Left colon (tissue), 2 donors: ENCODE results near the gene SMARCD3. TPM values are rescaled to one million over a fixed set of nuclear protein-coding genes. Genes with fewer than 3 reads are reported as not detected.

ENCODE experiments used
- ATAC-seq: fragments of 200-7000 bp; cut with Tn5 transposase; one replicate; pipeline ENCODE4 v1.9.1; 2020; ENCODE audit warnings: mild to moderate bottlenecking, moderate library complexity
- DNase-seq, 2 donors: peaks; one replicate each; pipeline ENCODE4 v3.0.0-alpha.2; 2020
- intact Hi-C, 2 donors: fragments of 100-400 bp; cut with DNase I in 1 of 2; cut with micrococcal nuclease in 1 of 2; formaldehyde crosslinking; loops; one replicate each; pipeline versions ENCODE4 v1.11.2 to v1.14.0; 2022; cut with DNase I, micrococcal nuclease
- total RNA-seq, 2 donors: library from RNA; stranded (reverse); fragmentation: NEBNext Ultra II Directional; extraction: Animal tissue kit (Norgen Biotek cat#: 25700); gene quantifications; one replicate each; pipeline ENCODE4 v1.2.1, GENCODE V29; 2021
- donor health status: DM: no; HTN: no; CAD: no.
- donor health status: DM: yes; HTN: yes; CAD: no.

Gene SMARCD3
- total RNA-seq, 2 donors from 2014 or later = 4.3 to 9.8 TPM

GRCh38 chr7:151242159-151243044 lies 6.1 kb downstream of the SMARCD3 start:
- no peak for ATAC-seq
- intact Hi-C loops = loop anchor here in 1 of 2 donors (10.0 kb wide), 1 partner anchor 62 kb away; no protein-coding TSS in a partner anchor
- DNase-seq = no peak

GRCh38 chr7:151241755-151242096 lies 6.8 kb downstream of the SMARCD3 start:
- no peak for ATAC-seq
- intact Hi-C loops = loop anchor here in 1 of 2 donors (10.0 kb wide), 1 partner anchor 63 kb away; no protein-coding TSS in a partner anchor
- no peak for DNase-seq

- intact Hi-C loops = loop anchor here in 1 of 2 donors (10.0 kb wide), 1 partner anchor 64 kb away; no protein-coding TSS in a partner anchor
- ATAC-seq = no peak
- no peak for DNase-seq
Measured at GRCh38 chr7:151240942-151241754, 7.3 kb downstream of the SMARCD3 start.

- intact Hi-C loops = loop anchor here in 1 of 2 donors (10.0 kb wide), 1 partner anchor 64 kb away; no protein-coding TSS in a partner anchor
- ATAC-seq (no peak), DNase-seq (no peak)
Measured at GRCh38 chr7:151240536-151240935, 8.0 kb downstream of the SMARCD3 start.

DNA sequence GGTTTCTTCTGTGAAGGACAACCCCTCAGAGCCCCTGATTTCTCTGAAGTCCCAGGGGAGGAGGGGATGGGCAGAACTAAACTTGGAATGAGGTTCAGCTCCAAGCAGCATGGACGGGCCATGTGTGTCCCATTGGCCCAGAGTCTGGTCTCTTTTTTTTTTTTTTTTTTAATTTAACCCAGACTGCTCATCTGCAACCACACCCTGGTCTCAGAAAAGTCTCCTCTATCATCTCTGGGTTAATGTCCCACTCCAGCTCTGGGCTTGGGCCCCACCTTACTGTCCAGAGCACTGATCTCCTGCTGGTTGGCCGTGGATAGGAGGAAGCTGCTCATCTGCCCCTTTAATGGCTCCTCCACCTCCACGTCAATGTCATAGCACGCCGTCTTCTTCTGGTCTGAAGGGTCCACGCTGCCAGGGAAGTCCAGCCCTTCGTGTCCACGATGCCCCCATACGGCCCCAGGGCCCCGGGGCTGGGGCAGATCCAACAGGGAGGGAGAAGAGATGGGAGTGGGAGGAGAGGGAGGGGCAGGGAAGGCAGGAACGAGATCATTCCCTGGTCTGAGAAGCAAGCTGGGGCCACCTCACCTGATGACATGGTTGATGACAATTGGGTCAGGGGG lies 8.5 kb downstream of the SMARCD3 start:
- DNase-seq = no peak
- ATAC-seq = no peak
- intact Hi-C loops = loop anchor here in 1 of 2 donors (10.0 kb wide), 1 partner anchor 65 kb away; no protein-coding TSS in a partner anchor

GRCh38 chr7:151238924-151239836 lies 9.3 kb downstream of the SMARCD3 start:
- ATAC-seq (no peak), DNase-seq (no peak)
- intact Hi-C loops = no loop called here

- ATAC-seq = no peak
- no peak for DNase-seq
- intact Hi-C loops = no loop called here
Measured at GRCh38 chr7:151238190-151238810, 10.2 kb downstream of the SMARCD3 start.

- ATAC-seq (no peak), DNase-seq (no peak)
- intact Hi-C loops = no loop called here
Measured at GRCh38 chr7:151237244-151238189, 11.0 kb downstream of the SMARCD3 start.

- ATAC-seq (no peak), DNase-seq (no peak)
- intact Hi-C loops = no loop called here
Measured at GRCh38 chr7:151236406-151236805, 12.1 kb downstream of the SMARCD3 start.

DNA sequence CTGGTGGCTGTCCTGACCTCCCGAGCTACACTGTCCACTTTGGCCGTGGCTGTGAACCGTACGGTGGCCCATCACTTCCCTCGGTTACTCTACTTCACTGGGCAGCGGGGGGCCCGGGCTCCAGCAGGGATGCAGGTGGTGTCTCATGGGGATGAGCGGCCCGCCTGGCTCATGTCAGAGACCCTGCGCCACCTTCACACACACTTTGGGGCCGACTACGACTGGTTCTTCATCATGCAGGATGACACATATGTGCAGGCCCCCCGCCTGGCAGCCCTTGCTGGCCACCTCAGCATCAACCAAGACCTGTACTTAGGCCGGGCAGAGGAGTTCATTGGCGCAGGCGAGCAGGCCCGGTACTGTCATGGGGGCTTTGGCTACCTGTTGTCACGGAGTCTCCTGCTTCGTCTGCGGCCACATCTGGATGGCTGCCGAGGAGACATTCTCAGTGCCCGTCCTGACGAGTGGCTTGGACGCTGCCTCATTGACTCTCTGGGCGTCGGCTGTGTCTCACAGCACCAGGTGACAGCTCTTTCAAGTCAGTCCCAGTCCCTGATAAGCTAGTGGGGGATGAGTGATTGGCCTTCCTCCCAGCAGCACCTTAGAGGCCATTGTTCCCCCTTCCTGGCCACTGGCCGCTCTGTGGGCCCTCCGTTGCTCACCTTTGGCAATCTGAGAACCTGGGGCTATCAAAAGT lies 13.3 kb downstream of the SMARCD3 start:
- intact Hi-C loops = no loop called here
- DNase-seq (no peak), ATAC-seq (no peak)

GRCh38 chr7:151233804-151234203 lies 14.7 kb downstream of the SMARCD3 start:
- intact Hi-C loops = no loop called here
- no peak for ATAC-seq
- no peak for DNase-seq

DNA sequence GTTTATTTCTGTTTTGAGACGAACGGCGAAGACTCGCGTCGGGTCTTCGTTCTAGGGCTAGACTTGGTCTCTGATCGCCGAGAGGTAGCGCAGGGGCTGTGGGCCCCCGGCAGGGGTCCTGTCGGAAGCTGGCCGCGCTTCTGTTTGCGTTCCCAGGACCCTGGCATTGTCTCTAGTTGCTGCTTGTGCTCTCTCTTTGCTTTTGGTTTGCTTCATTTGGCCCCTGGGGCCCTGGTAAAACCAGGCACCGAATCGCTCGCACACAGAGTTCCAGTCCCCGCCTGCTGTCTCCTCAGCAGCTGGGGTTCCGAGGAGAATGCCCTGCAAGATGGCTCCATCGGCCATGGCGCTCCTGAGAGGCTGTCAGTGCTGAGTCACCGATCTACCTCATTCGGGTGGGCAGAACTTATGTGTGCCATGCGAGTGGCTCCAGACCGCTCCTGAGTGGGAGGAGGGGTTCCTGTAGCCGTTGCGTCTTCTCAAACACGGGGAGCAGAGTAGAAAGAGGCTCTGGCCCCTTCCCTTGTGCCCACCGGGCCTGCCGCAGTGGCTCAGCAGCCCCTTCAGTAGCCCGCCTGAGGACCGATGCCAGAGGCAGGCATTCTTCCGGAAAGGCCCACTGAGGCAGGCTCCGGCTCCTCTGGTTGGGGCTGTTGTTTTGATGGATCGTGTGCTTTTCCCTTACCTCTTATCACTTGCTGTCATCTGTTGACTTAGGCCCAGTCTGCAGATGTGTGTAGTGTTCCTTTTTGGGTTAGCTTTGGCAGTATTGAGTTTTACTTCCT lies 15.4 kb downstream of the SMARCD3 start:
- intact Hi-C loops = no loop called here
- DNase-seq (peak in 1 of 2 donors; percentile 51), ATAC-seq (peak; percentile 38)

DNA sequence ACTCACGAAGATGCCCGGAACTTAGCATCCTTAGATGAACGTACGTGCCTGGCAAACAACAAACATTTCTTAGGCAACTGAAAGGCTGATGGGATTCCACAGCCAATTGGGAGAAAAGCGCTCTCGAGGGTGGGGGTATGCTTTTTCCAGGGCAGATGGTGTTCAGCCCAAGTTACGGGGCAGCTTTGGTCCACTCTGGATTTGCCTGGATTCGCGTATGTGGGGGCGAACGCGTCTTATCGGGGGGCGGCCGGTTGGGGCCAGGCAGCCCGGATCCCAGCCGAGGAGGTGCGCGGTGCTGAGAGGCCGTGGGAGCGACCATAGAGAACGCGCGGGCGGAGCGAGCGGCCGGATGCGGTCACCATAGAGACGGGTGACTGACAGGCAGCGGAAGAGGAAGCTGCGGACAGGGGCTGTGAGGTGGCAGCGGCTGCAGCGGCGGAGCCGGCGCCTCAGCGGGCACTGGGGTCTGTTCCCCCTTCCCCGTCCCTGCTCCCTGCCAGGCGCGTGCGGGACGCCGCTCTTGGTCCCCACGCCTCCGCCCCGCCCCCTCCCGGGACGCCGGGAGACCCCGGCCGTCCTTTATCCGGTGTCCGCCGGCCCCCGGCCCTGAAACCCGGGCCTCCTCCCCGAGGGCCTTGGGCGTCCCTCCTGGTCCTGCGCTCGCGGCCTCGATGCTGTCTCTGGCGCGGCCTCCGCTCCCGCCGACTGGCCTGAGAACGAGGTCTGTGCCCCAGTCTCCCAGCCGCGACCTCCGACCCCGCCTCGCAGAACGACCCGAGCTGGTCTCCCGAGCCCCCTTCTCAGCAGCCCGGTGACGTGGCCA lies 16.2 kb downstream of the SMARCD3 start, which contains the start of gene CHPF2:
CHPF2 (plus strand) TSS at position 393 of the 826 bp plus-strand sequence. CDS start 1,529 bp downstream, outside the sequence.
- peak; percentile 94 to 96 for DNase-seq
- intact Hi-C loops = no loop called here
- peak; percentile 84 for ATAC-seq

GRCh38 chr7:151231080-151231479 lies 17.4 kb downstream of the SMARCD3 start:
- no peak for DNase-seq
- no peak for ATAC-seq
- intact Hi-C loops = no loop called here
